ENCODE measurements around the gene EEPD1.

DNA sequence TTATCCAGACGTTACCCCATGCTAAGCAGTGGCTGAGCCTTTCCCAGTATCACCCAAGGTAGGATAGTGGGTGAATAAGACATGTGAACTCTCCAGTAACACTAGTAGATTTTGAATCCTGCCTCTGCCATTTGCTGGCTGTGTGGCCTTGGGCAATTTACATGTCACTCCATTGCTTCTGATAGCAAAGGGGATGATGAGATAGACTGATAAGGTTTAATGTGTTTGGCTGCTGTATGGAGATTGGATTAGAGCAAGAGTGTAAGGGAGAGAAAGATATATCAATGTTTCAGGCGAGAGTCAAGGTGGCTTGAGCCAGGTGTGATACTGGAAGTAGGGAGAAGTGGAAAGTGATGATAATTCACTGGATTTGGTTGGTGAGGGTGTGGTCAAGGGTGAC is 40.1 kb upstream of the EEPD1 start:
- TF ChIP-seq, protein P1, sequence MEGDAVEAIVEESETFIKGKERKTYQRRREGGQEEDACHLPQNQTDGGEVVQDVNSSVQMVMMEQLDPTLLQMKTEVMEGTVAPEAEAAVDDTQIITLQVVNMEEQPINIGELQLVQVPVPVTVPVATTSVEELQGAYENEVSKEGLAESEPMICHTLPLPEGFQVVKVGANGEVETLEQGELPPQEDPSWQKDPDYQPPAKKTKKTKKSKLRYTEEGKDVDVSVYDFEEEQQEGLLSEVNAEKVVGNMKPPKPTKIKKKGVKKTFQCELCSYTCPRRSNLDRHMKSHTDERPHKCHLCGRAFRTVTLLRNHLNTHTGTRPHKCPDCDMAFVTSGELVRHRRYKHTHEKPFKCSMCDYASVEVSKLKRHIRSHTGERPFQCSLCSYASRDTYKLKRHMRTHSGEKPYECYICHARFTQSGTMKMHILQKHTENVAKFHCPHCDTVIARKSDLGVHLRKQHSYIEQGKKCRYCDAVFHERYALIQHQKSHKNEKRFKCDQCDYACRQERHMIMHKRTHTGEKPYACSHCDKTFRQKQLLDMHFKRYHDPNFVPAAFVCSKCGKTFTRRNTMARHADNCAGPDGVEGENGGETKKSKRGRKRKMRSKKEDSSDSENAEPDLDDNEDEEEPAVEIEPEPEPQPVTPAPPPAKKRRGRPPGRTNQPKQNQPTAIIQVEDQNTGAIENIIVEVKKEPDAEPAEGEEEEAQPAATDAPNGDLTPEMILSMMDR (IDR thresholded peaks at IDR 0.05), result no peak
- no peak for TF ChIP-seq POLR2A (IDR thresholded peaks at IDR 0.05)
- no peak for TF ChIP-seq POLR2AphosphoS5 (IDR thresholded peaks at IDR 0.05; ENCODE audit: insufficient read depth in 1 of 2, low read depth in 1 of 2)
